ENCODE results near the gene LRRC15. TPM values are rescaled to one million over a fixed set of nuclear protein-coding genes. Genes with fewer than 3 reads are reported as not detected.
A peak's percentile ranks its signal among the peaks of the same experiment; 100 is the strongest.

LRRC15 gene
- total RNA-seq, 1 donor from 2014 or later, result 0.16 TPM

GRCh38 chr3:194312743-194313281, 56.7 kb downstream of the LRRC15 start:
- ATAC-seq (ENCODE audit: poor library complexity), result peak; percentile 24
- intact Hi-C loops (cut with DNase I), result loop anchor here (5.0 kb wide), 1 partner anchor 41 kb away; no protein-coding TSS in a partner anchor
- DNase-seq, result peak; percentile 67

DNA sequence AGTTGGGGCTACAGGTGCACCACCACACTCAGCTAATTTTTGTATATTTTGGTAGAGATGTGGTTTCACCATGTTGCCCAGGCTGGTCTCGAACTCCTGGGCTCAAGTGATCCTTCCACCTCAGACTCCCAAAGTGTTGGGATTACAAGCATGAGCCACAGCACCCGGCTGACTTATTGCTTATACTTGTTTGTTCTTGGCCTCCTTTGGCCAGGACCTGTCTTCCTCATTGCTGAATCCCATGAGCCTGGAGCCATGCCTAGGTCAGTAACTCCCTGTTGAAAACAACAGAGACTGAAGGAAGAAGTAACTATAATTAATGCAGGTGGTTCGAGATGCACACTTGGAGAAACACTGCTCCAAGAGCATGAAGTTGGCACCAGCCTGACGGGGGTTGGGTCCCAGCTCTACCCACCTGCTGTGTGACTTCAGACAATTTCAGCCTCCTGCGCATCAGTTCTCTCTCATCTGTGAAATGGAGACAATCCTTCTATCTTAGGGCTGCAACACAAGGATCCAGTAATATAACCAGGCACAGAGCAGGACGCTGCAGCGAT, 57.3 kb downstream of the LRRC15 start:
- ATAC-seq (ENCODE audit: poor library complexity) (no peak), DNase-seq (no peak)
- intact Hi-C loops (cut with DNase I), result loop anchor here (5.0 kb wide), 1 partner anchor 40 kb away; no protein-coding TSS in a partner anchor

DNA sequence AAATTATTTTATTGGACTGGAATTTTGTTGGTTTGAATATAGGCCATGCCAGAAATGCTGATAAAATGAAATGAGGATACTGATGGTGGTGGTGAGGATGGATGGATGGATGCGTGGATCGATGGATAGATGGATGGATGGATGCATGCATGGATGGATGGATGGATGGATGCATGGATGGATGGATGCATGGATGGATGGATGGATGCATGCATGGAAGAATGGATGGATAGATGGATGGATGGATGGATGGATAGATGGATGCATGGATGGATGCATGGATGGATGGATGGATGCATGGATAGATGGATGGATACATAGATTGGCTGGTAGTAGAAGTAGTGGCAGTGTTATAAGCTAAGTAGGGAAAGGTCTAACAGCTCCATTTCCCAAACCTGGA, 58.5 kb downstream of the LRRC15 start:
- DNase-seq, result no peak

GRCh38 chr3:194310060-194310835, 59.3 kb downstream of the LRRC15 start:
- ATAC-seq (ENCODE audit: poor library complexity) (no peak), DNase-seq (no peak)
- intact Hi-C loops (cut with DNase I), result loop anchor here (5.0 kb wide), 1 partner anchor 38 kb away; no protein-coding TSS in a partner anchor

More for the DNA sequence above, 58.5 kb downstream of the LRRC15 start:
- intact Hi-C loops (cut with DNase I), result loop anchor here (5.0 kb wide), 1 partner anchor 39 kb away; no protein-coding TSS in a partner anchor
- ATAC-seq (ENCODE audit: poor library complexity), result no peak

- intact Hi-C loops (cut with DNase I), result no loop called here
- ATAC-seq (ENCODE audit: poor library complexity), result no peak
- no peak for DNase-seq
These were observed 60.7 kb downstream of the LRRC15 start for GRCh38 chr3:194308601-194309449.

GRCh38 chr3:194307849-194308248, 61.7 kb downstream of the LRRC15 start:
- DNase-seq, result no peak
- ATAC-seq (ENCODE audit: poor library complexity), result no peak
- intact Hi-C loops (cut with DNase I), result no loop called here

DNA sequence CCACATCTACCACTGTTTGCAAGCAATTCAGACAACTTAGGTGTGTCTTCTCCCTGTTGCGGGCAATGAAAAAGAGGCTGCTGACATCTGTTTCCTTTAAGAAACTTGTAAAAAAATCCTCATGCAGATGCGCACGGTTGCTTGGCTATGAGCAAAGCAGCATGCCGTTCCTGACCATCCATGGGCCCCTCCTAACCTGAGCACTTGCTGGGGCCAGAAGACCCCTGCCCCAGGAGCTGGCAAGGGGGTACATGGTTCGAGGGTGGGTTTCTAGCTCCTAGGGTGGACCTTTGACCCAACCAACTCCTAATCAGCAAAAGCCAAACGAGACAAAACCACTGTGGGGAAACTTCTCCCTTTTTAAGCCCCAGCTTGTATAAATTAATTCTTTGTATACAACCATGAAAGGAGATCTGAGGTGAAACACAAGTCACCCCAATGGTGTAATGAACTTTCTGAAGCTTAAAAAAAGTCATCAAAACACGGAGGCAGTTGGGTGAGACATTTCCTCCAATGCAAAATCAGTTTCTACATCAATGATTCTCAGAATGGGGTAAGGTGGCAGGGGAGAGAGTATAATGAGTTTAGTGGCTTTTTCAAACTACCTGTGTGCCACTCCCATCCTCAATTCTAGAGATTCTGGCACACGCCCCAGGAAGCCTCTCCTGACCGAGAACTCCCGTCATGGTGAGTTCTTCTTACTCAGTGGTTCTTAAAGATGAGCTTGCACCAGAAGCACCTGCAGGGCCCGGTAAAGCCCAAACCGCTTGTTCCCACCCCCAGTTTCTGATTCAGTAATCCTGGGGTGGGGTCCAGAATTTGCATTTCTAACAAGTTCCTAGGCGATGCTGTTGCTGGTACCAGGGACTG, 62.5 kb downstream of the LRRC15 start:
- no peak for ATAC-seq (ENCODE audit: poor library complexity)
- no peak for DNase-seq
- intact Hi-C loops (cut with DNase I), result no loop called here

DNA sequence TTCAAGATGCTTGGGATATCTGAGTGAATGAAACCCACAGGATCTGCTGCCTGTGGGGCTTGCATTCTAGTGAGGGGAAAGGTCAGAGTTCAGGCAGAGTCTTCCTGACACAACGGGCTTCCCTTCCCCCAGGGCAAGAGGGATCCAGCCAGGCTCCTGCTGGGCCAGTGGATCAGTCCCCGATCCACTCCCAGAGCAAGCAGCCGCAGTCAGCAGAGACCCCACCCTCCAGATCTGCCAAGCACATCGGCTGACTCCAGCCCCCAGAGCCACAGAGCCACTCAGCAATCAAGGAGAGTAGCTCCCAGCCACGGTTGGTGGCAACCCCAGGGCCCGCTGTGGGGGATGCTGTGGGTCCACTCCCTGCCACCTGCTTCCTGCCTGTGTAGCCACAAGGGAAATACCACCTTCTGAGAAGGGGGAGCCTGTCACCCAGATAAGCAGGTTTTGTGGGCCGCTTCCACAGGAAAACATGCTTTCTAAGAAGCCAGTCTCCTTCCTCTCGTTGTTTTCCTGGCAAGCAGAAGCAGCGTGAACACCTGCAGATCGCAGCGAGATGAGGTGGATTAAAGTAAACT, 63.3 kb downstream of the LRRC15 start:
- intact Hi-C loops (cut with DNase I), result no loop called here

GRCh38 chr3:194305356-194306108, 64.0 kb downstream of the LRRC15 start:
- ATAC-seq (ENCODE audit: poor library complexity), result no peak
- no peak for DNase-seq
- intact Hi-C loops (cut with DNase I), result no loop called here

More for the DNA sequence above, 63.3 kb downstream of the LRRC15 start:
- DNase-seq, result no peak
- ATAC-seq (ENCODE audit: poor library complexity), result no peak

Other genes starting within 250 kb of the LRRC15 start
- gene HES1, start 233.6 kb downstream of the LRRC15 start, total RNA-seq, result 11.1 TPM
- 2.4 TPM for gene CPN2, start 18.4 kb downstream of the LRRC15 start, total RNA-seq
- not detected for gene GP5, start 29.5 kb upstream of the LRRC15 start, total RNA-seq
- 60.4 TPM for gene ATP13A3, start 117.3 kb upstream of the LRRC15 start, total RNA-seq

All from Right ventricle myocardium superior (tissue), 1 donor.